ENCODE results near the gene ZDHHC9. TPM values are rescaled to one million over a fixed set of nuclear protein-coding genes. Genes with fewer than 3 reads are reported as not detected.

ZDHHC9 gene
- polyA plus RNA-seq, 1 of the 3 experiments (the other 2 are of a cell fraction), result 8.1 TPM

DNA sequence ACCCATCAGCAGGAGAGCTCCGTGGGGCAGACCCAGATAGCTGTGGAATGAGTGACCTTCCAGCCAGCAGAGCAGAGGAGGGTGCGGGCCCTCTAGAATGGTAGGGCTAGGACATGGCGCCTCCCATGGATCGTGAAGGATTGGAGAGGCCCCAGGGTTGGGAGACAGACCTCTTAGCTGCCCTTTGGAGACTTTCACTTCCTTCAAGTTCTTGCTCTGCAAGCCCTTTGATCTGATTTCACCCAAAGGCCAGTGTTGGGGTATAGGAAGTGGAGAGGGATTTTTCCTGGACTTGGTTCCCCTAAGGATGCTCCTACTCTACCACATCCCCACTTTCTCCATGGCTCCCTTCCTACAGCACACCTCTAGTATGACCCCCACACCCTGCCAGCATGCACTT, 61.0 kb downstream of the ZDHHC9 start:
- CTCF ChIA-PET, result interaction anchor here (0.6 to 1.4 kb wide), 4 partner anchors 36 to 294 kb away, joined by 3 read pairs; no protein-coding TSS in a partner anchor

More for the DNA sequence above, 61.0 kb downstream of the ZDHHC9 start:
- 36% methylated on average over 4 of the region's 4 CpGs for WGBS (ENCODE audit: low lambda C conversion rate)
- Histone ChIP-seq H3K9me2 (no peaks in the 10 kb centered on the region), H3K36me3 (replicated peaks in 1 of 2; ENCODE audit: control insufficient read depth in 1 of 2, insufficient read depth in 2 of 2, low read length in 1 of 2) (no peaks in the 10 kb centered on the region), H3K27me3 (ENCODE audit: insufficient read depth) (peaks cover 10% of the 10 kb centered on the region; the same call in 1 of the 2 replicates), H3F3A (replicated peaks; ENCODE audit: insufficient read depth) (no peaks in the 10 kb centered on the region), H3K4me2 (no peak overlapping the region), H3K9ac (no peak overlapping the region), H3K4me1 (ENCODE audit: control insufficient read depth in 1 of 2, insufficient read depth in 2 of 2, low read depth in 1 of 2, low read length in 1 of 2) (no peaks in the 10 kb centered on the region; a peak in 1 of 4 replicates), H3K79me2 (ENCODE audit: insufficient read depth) (no peaks in the 10 kb centered on the region), H3K27ac (ENCODE audit: low read depth in 2 of 2, low read length in 1 of 2) (no peak overlapping the region), H2AFZ (ENCODE audit: low read depth) (no peak overlapping the region), H3K4me3 (ENCODE audit: low read depth in 2 of 2, low read length in 1 of 2) (no peak overlapping the region), H3K9me3 (no peaks in the 10 kb centered on the region), H4K20me1 (ENCODE audit: insufficient read depth) (no peaks in the 10 kb centered on the region)
- POLR2A ChIA-PET, result no interaction called here
- TF ChIP-seq SMC3 (IDR thresholded peaks at IDR 0.05; ENCODE audit: low read depth, low read length) (no peak), CHD2 (IDR thresholded peaks at IDR 0.05; ENCODE audit: low read length, partially characterized antibody) (no peak), TCF12 (IDR thresholded peaks at IDR 0.05) (no peak), TEAD4 (IDR thresholded peaks at IDR 0.05; ENCODE audit: borderline replicate concordance, insufficient read depth) (no peak), FOXJ3 (CRISPR knock-in tag; IDR thresholded peaks at IDR 0.05) (no peak), FOSL2 (IDR thresholded peaks at IDR 0.05; ENCODE audit: borderline replicate concordance, low read depth) (no peak), ELF1 (IDR thresholded peaks at IDR 0.05) (no peak), SIN3A (IDR thresholded peaks at IDR 0.05; ENCODE audit: borderline replicate concordance, low read depth, low read length) (no peak), FOXM1 (IDR thresholded peaks at IDR 0.05; ENCODE audit: low read depth) (no peak), POLR2AphosphoS5 (IDR thresholded peaks at IDR 0.05; ENCODE audit: low read depth, low read length) (no peak), EP300 (IDR thresholded peaks at IDR 0.05; ENCODE audit: borderline replicate concordance in 1 of 2, low read depth in 1 of 2, low read length in 1 of 2) (no peak), EZH2phosphoT487 (IDR thresholded peaks at IDR 0.05; ENCODE audit: borderline replicate concordance, low read depth) (no peak), MEF2A (IDR thresholded peaks at IDR 0.05; ENCODE audit: borderline replicate concordance, low read depth) (no peak), NFIC (IDR thresholded peaks at IDR 0.05; ENCODE audit: borderline replicate concordance) (no peak)
- TF ChIP-seq, protein P1, sequence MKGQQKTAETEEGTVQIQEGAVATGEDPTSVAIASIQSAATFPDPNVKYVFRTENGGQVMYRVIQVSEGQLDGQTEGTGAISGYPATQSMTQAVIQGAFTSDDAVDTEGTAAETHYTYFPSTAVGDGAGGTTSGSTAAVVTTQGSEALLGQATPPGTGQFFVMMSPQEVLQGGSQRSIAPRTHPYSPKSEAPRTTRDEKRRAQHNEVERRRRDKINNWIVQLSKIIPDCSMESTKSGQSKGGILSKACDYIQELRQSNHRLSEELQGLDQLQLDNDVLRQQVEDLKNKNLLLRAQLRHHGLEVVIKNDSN (IDR thresholded peaks at IDR 0.05; ENCODE audit: borderline replicate concordance, low read depth), result no peak
- TF ChIP-seq, protein P2, sequence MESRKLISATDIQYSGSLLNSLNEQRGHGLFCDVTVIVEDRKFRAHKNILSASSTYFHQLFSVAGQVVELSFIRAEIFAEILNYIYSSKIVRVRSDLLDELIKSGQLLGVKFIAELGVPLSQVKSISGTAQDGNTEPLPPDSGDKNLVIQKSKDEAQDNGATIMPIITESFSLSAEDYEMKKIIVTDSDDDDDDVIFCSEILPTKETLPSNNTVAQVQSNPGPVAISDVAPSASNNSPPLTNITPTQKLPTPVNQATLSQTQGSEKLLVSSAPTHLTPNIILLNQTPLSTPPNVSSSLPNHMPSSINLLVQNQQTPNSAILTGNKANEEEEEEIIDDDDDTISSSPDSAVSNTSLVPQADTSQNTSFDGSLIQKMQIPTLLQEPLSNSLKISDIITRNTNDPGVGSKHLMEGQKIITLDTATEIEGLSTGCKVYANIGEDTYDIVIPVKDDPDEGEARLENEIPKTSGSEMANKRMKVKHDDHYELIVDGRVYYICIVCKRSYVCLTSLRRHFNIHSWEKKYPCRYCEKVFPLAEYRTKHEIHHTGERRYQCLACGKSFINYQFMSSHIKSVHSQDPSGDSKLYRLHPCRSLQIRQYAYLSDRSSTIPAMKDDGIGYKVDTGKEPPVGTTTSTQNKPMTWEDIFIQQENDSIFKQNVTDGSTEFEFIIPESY (IDR thresholded peaks at IDR 0.05; ENCODE audit: borderline replicate concordance, low read depth), result no peak
- TF ChIP-seq, protein P3, sequence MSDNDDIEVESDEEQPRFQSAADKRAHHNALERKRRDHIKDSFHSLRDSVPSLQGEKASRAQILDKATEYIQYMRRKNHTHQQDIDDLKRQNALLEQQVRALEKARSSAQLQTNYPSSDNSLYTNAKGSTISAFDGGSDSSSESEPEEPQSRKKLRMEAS (IDR thresholded peaks at IDR 0.05; ENCODE audit: low read depth), result no peak
- TF ChIP-seq, protein P4, sequence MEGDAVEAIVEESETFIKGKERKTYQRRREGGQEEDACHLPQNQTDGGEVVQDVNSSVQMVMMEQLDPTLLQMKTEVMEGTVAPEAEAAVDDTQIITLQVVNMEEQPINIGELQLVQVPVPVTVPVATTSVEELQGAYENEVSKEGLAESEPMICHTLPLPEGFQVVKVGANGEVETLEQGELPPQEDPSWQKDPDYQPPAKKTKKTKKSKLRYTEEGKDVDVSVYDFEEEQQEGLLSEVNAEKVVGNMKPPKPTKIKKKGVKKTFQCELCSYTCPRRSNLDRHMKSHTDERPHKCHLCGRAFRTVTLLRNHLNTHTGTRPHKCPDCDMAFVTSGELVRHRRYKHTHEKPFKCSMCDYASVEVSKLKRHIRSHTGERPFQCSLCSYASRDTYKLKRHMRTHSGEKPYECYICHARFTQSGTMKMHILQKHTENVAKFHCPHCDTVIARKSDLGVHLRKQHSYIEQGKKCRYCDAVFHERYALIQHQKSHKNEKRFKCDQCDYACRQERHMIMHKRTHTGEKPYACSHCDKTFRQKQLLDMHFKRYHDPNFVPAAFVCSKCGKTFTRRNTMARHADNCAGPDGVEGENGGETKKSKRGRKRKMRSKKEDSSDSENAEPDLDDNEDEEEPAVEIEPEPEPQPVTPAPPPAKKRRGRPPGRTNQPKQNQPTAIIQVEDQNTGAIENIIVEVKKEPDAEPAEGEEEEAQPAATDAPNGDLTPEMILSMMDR (IDR thresholded peaks at IDR 0.05), result no peak
- TF ChIP-seq, protein P5, sequence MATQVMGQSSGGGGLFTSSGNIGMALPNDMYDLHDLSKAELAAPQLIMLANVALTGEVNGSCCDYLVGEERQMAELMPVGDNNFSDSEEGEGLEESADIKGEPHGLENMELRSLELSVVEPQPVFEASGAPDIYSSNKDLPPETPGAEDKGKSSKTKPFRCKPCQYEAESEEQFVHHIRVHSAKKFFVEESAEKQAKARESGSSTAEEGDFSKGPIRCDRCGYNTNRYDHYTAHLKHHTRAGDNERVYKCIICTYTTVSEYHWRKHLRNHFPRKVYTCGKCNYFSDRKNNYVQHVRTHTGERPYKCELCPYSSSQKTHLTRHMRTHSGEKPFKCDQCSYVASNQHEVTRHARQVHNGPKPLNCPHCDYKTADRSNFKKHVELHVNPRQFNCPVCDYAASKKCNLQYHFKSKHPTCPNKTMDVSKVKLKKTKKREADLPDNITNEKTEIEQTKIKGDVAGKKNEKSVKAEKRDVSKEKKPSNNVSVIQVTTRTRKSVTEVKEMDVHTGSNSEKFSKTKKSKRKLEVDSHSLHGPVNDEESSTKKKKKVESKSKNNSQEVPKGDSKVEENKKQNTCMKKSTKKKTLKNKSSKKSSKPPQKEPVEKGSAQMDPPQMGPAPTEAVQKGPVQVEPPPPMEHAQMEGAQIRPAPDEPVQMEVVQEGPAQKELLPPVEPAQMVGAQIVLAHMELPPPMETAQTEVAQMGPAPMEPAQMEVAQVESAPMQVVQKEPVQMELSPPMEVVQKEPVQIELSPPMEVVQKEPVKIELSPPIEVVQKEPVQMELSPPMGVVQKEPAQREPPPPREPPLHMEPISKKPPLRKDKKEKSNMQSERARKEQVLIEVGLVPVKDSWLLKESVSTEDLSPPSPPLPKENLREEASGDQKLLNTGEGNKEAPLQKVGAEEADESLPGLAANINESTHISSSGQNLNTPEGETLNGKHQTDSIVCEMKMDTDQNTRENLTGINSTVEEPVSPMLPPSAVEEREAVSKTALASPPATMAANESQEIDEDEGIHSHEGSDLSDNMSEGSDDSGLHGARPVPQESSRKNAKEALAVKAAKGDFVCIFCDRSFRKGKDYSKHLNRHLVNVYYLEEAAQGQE (IDR thresholded peaks at IDR 0.05; ENCODE audit: low read depth, low read length), result no peak
- DNase-seq, result no peak
